ENCODE data around the gene UTP18. TPM values are rescaled to one million over a fixed set of nuclear protein-coding genes. Genes with fewer than 3 reads are reported as not detected.
"Not testable (repeated sequence)": the region's sequence is repeated elsewhere in the genome, so short reads cannot be mapped to it uniquely, and the experiment has no call there.

The UTP18 gene
- 10 to 100 TPM; 38.8 to 70.4 (median 51.5) TPM for polyA plus RNA-seq (ENCODE audit: low read depth in 6 of 6)

DNA sequence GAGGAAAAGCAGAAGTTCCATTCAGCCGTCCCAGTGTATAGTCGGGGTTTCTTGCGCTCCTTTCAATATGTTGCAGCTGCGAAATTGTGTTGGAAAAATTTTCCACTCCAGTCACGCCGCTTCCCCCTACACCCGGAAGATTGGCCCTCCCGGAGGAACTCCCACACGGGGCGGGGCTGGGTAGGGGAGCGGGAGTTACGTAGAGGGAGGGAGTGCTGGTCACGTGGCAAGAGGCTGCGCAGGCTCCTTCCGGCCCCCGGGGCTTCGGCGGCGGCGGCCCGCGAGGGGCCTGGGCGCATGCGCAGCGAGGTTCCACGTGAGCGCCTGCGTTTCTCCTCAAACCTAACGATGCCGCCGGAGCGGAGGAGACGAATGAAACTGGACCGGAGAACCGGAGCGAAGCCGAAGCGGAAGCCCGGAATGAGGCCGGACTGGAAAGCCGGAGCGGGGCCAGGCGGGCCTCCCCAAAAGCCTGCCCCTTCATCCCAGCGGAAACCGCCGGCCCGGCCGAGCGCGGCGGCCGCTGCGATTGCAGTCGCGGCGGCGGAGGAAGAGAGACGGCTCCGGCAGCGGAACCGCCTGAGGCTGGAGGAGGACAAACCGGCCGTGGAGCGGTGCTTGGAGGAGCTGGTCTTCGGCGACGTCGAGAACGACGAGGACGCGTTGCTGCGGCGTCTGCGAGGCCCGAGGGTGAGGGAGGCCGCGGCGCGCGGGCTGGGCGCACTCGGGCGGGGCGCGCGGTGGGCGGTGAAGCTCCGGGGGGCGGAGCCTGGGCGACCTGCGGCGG lies at the start of gene UTP18:
UTP18 (plus strand) TSS at position 310 of the 787 bp plus-strand sequence; CDS start at position 349, 39 bp downstream.
- Mint-ChIP-seq H3K36me3 (peaks cover 5 to 7% of the 10 kb centered on the region in 2 donors), H3K4me3 (peak within 1 kb of the TSS; percentile 89 to 99 (median 97)), H3K27me3 (no peaks in the 10 kb centered on the region), H3K4me1 (peaks cover 36 to 58% (median 45%) of the 10 kb centered on the region in 3 donors), H3K27ac (peak within 1 kb of the TSS; percentile 96 to 99 (median 99)), H3K9me3 (no peaks in the 10 kb centered on the region)
- ATAC-seq (ENCODE audit: low read depth in 2 of 2) (peak; percentile 73 to 76), DNase-seq (peak; percentile 97)

GRCh38 chr17:51214920-51215319 lies 45.4 kb upstream of the UTP18 start:
- ATAC-seq (ENCODE audit: low read depth in 2 of 2) (no peak), DNase-seq (no peak)
- no peaks in the 10 kb centered on the region for H3K27me3 Mint-ChIP-seq
- no peaks in the 10 kb centered on the region for H3K9me3 Mint-ChIP-seq
- H3K4me3 Mint-ChIP-seq = no peak overlapping the region
- peaks cover 0 to 4% (median 0%) of the 10 kb centered on the region in 3 donors for H3K4me1 Mint-ChIP-seq
- H3K36me3 Mint-ChIP-seq = peaks cover 9 to 16% of the 10 kb centered on the region in 2 donors
- H3K27ac Mint-ChIP-seq = peak overlapping the region in 1 of 6 donors; percentile 81

DNA sequence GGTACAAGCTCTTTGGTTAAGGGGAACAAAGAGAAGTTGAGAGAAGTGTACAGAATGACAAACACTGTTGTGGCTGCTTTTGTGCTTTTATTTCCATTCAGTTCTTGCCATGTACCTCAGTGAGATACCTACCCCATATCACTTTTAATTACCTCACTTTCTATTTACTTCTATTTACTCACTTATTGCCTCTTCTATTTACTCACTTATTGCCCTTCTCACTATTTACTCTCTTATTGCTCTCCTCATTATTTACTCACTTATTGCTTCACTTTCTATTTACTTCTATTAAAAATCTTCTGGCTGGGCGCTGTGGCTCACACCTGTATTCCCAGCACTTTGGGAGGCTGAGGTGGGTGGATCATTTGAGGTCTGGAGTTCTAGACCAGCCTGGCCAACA lies 42.4 kb upstream of the UTP18 start:
- ATAC-seq (ENCODE audit: low read depth in 2 of 2) = no peak
- DNase-seq = no peak
- H3K4me1 Mint-ChIP-seq = peaks cover 0 to 4% (median 0%) of the 10 kb centered on the region in 3 donors
- peak overlapping the region in 2 of 6 donors; percentile 44 to 53 for H3K27ac Mint-ChIP-seq
- no peaks in the 10 kb centered on the region for H3K27me3 Mint-ChIP-seq
- H3K4me3 Mint-ChIP-seq = no peak overlapping the region
- peaks cover 12 to 22% of the 10 kb centered on the region in 2 donors for H3K36me3 Mint-ChIP-seq
- no peaks in the 10 kb centered on the region for H3K9me3 Mint-ChIP-seq

DNA sequence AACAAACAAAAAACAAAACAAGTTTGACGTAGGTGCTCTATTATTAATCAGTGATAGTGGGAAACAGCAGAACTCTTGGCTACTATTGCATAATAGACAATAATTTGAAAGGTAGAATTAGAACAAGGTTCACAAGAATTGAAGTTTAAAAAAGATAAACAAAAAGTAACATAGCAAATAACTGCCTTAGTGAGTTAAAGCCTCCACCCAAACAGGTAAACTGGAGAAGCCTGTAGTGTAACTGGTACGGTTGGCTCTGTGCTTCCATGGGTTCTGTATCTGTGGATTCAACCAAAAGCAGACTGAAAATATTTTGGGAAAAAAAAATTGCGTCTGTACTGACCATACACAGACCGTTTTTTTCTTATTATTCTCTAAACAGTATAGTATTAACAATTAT lies 39.0 kb upstream of the UTP18 start:
- H3K4me1 Mint-ChIP-seq = peaks cover 20 to 25% (median 20%) of the 10 kb centered on the region in 3 donors
- H3K27me3 Mint-ChIP-seq = no peaks in the 10 kb centered on the region
- ATAC-seq (ENCODE audit: low read depth in 2 of 2) (no peak), DNase-seq (no peak)
- peaks cover 12 to 26% of the 10 kb centered on the region in 2 donors for H3K36me3 Mint-ChIP-seq
- H3K4me3 Mint-ChIP-seq = no peak overlapping the region
- no peaks in the 10 kb centered on the region for H3K9me3 Mint-ChIP-seq
- no peak overlapping the region for H3K27ac Mint-ChIP-seq

GRCh38 chr17:51224402-51225262 lies 35.7 kb upstream of the UTP18 start:
- DNase-seq = no peak
- Mint-ChIP-seq H3K36me3 (peaks cover 0 to 22% of the 10 kb centered on the region in 2 donors), H3K4me1 (peaks cover 20 to 48% (median 35%) of the 10 kb centered on the region in 3 donors), H3K27ac (peak overlapping the region; percentile 1 to 82 (median 50)), H3K4me3 (peak overlapping the region in 2 of 8 donors; percentile 8 to 13), H3K27me3 (no peaks in the 10 kb centered on the region), H3K9me3 (no peaks in the 10 kb centered on the region)
- no peak for ATAC-seq (ENCODE audit: low read depth in 2 of 2)

DNA sequence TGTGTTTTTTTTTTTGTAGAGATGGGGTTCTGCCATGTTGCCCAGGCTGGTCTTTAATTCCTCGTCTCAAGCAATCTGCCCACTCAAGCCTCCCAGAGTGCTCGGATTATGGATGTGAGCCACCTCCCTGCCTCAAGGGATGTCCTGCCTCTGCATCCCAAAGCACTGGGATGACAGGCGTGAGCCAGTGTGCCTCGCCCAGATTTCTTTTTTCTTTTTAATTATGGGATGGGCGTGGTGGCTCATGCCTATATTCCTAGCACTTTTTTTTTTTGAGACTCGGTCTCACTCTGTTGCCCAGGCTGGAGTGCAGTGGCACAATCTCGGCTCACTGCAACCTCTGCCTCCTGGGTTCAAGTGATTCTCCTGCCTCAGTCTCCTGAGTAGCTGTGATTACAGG lies 34.8 kb upstream of the UTP18 start:
- H3K36me3 Mint-ChIP-seq = peaks cover 0 to 17% of the 10 kb centered on the region in 2 donors
- H3K4me3 Mint-ChIP-seq = peak overlapping the region in 2 of 8 donors; percentile 18 to 42
- not testable (repeated sequence) for H3K27me3 Mint-ChIP-seq; ATAC-seq (ENCODE audit: low read depth in 2 of 2); H3K9me3 Mint-ChIP-seq; DNase-seq
- peaks cover 27 to 57% (median 44%) of the 10 kb centered on the region in 3 donors for H3K4me1 Mint-ChIP-seq
- H3K27ac Mint-ChIP-seq = peak overlapping the region in 3 of 6 donors; percentile 41 to 82 (median 75)

DNA sequence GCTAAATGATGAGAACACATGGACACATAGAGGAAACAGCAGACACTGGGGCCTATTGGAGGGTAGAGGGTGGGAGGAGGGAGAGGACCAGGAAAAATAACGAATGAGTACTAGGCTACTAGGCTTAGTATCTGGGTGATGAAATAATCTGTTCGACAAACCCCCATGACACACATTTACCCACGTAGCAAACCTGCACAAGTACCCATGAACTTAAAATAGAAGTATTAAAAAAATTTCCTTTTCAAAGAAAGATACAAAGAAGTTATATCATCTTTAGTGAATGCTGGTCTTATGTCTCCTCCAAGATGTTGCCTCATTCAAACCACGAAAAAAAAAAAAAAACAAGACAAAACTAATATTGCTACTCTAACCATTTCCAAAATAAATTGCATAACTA lies 32.2 kb upstream of the UTP18 start:
- DNase-seq (no peak), ATAC-seq (ENCODE audit: low read depth in 2 of 2) (no peak)
- Mint-ChIP-seq H3K9me3 (no peaks in the 10 kb centered on the region), H3K27me3 (no peaks in the 10 kb centered on the region), H3K36me3 (peaks cover 0 to 4% of the 10 kb centered on the region in 2 donors), H3K4me1 (peaks cover 38 to 67% (median 57%) of the 10 kb centered on the region in 3 donors), H3K4me3 (no peak overlapping the region), H3K27ac (peak overlapping the region in 2 of 6 donors; percentile 42 to 71)

DNA sequence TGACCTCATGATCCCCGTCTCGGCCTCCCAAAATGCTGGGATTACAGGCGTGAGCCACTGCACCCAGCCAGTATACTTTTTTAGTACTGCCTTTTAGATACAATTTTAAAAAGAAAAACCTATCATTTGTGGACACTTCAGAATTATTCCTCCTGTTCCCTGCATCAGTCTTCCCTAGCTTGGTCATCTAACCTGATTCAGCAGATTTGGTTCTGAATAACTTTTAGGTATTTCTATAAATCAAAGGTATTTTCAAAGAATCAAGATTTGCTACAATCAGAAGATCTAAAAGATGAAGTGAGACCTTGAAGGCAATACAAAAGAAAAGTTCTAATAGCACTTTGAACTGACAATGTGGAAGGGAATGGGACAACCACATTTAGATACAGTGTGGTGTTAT lies 30.5 kb upstream of the UTP18 start:
- Mint-ChIP-seq H3K27ac (peak overlapping the region in 4 of 6 donors; percentile 9 to 76 (median 43)), H3K9me3 (no peaks in the 10 kb centered on the region), H3K4me1 (peaks cover 29 to 59% (median 50%) of the 10 kb centered on the region in 3 donors), H3K36me3 (peaks cover 0 to 2% of the 10 kb centered on the region in 2 donors), H3K4me3 (peak overlapping the region in 1 of 8 donors; percentile 2), H3K27me3 (no peaks in the 10 kb centered on the region)
- DNase-seq (no peak), ATAC-seq (ENCODE audit: low read depth in 2 of 2) (no peak)

DNA sequence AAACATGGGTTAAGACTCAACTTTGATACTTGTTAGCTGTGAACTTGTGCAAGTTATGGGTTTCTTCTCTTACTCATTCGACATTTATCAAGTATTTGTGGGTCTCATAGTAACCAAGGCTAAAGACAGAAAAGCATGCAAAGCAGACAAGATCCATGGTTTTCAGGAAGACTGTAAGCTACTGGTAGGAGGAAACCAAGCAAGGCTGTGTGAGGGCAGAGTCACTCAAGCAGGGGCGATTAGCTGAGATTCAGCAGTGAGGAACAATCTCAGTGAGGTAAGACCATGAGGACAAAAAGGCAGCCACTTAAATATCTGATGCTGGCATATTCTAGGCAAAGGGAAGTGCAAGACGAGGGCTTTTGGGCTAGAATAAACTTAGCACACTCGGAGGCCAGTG lies 30.0 kb upstream of the UTP18 start:
- peak overlapping the region in 5 of 6 donors; percentile 30 to 77 (median 54) for H3K27ac Mint-ChIP-seq
- no peaks in the 10 kb centered on the region for H3K36me3 Mint-ChIP-seq
- ATAC-seq (ENCODE audit: low read depth in 2 of 2) = peak; percentile 67 to 68
- no peaks in the 10 kb centered on the region for H3K9me3 Mint-ChIP-seq
- DNase-seq = no peak
- H3K4me1 Mint-ChIP-seq = peaks cover 26 to 59% (median 46%) of the 10 kb centered on the region in 3 donors
- no peaks in the 10 kb centered on the region for H3K27me3 Mint-ChIP-seq
- H3K4me3 Mint-ChIP-seq = peak overlapping the region in 2 of 8 donors; percentile 2 to 9

- no peaks in the 10 kb centered on the region for H3K27me3 Mint-ChIP-seq
- ATAC-seq (ENCODE audit: low read depth in 2 of 2) (no peak), DNase-seq (no peak)
- peaks cover 26 to 61% (median 45%) of the 10 kb centered on the region in 3 donors for H3K4me1 Mint-ChIP-seq
- no peak overlapping the region for H3K4me3 Mint-ChIP-seq
- no peaks in the 10 kb centered on the region for H3K36me3 Mint-ChIP-seq
- H3K9me3 Mint-ChIP-seq = no peaks in the 10 kb centered on the region
- H3K27ac Mint-ChIP-seq = peak overlapping the region in 1 of 6 donors; percentile 60
These were observed 28.3 kb upstream of the UTP18 start for GRCh38 chr17:51231999-51232398.

DNA sequence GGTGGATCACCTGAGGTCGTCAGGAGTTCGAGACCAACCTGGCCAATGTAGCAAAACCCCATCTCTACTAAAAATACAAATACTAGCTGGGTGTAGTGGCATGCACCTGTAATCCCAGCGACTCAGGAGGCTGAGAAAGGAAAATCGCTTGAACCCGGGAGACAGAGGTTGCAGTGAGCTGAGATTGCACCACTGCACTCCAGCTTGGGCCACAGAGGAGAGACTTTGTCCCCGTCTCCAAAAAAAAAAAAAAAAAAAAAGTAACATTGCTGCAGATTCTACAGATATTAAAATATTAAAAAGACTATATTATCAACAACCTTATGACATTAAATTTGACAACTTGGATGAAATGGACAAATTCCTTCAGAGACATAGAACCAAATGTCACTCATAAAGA lies 26.2 kb upstream of the UTP18 start:
- DNase-seq = no peak
- H3K4me3 Mint-ChIP-seq = no peak overlapping the region
- peaks cover 41 to 59% (median 54%) of the 10 kb centered on the region in 3 donors for H3K4me1 Mint-ChIP-seq
- no peak for ATAC-seq (ENCODE audit: low read depth in 2 of 2)
- H3K9me3 Mint-ChIP-seq = no peaks in the 10 kb centered on the region
- no peaks in the 10 kb centered on the region for H3K36me3 Mint-ChIP-seq
- no peaks in the 10 kb centered on the region for H3K27me3 Mint-ChIP-seq
- H3K27ac Mint-ChIP-seq = no peak overlapping the region

- DNase-seq (peak; percentile 16), ATAC-seq (ENCODE audit: low read depth in 2 of 2) (peak; percentile 94 to 96)
- no peaks in the 10 kb centered on the region for H3K9me3 Mint-ChIP-seq
- H3K27ac Mint-ChIP-seq = peak overlapping the region in 5 of 6 donors; percentile 3 to 57 (median 50)
- peak overlapping the region; percentile 23 to 88 (median 72) for H3K4me3 Mint-ChIP-seq
- H3K36me3 Mint-ChIP-seq = no peaks in the 10 kb centered on the region
- no peaks in the 10 kb centered on the region for H3K27me3 Mint-ChIP-seq
- peaks cover 32 to 41% (median 39%) of the 10 kb centered on the region in 3 donors for H3K4me1 Mint-ChIP-seq
These were observed 22.0 kb upstream of the UTP18 start for GRCh38 chr17:51238255-51238887.

- H3K27me3 Mint-ChIP-seq = no peaks in the 10 kb centered on the region
- peaks cover 31 to 44% (median 37%) of the 10 kb centered on the region in 3 donors for H3K4me1 Mint-ChIP-seq
- peak overlapping the region in 1 of 6 donors; percentile 34 for H3K27ac Mint-ChIP-seq
- no peak for ATAC-seq (ENCODE audit: low read depth in 2 of 2)
- no peak for DNase-seq
- peaks cover 0 to 5% of the 10 kb centered on the region in 2 donors for H3K36me3 Mint-ChIP-seq
- no peaks in the 10 kb centered on the region for H3K9me3 Mint-ChIP-seq
- peak overlapping the region in 1 of 8 donors; percentile 12 for H3K4me3 Mint-ChIP-seq
These were observed 20.1 kb upstream of the UTP18 start for GRCh38 chr17:51240275-51240674.
